Measurements from ENCODE around the gene UBA1.
"Not testable (repeated sequence)": the region's sequence is repeated elsewhere in the genome, so short reads cannot be mapped to it uniquely, and the experiment has no call there.

The UBA1 gene

DNA sequence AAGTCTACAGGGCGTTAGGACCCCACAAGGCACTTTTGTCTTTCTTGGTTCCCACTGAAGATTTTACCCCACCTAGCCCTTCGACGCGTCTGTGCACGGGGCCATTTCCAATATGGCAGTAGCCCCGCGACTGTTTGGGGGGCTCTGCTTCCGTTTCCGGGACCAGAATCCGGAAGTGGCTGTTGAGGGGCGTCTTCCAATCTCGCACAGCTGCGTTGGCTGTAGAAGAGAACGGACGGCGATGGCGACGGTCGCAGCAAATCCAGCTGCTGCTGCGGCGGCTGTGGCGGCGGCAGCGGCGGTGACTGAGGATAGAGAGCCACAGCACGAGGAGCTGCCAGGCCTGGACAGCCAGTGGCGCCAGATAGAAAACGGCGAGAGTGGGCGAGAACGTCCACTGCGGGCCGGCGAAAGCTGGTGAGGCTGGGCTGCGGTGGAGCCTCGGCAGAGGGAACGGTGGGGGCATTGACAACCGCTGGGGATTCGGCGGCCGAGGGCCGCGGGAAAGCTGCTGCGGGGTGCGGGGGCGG, 39.2 kb downstream of the UBA1 start, which contains the start of gene USP11:
TSS of gene USP11 (plus strand) at position 207 of the 530 bp plus-strand sequence. CDS start at position 242, 35 bp downstream.
- DNase-seq = peak; percentile 74

DNA sequence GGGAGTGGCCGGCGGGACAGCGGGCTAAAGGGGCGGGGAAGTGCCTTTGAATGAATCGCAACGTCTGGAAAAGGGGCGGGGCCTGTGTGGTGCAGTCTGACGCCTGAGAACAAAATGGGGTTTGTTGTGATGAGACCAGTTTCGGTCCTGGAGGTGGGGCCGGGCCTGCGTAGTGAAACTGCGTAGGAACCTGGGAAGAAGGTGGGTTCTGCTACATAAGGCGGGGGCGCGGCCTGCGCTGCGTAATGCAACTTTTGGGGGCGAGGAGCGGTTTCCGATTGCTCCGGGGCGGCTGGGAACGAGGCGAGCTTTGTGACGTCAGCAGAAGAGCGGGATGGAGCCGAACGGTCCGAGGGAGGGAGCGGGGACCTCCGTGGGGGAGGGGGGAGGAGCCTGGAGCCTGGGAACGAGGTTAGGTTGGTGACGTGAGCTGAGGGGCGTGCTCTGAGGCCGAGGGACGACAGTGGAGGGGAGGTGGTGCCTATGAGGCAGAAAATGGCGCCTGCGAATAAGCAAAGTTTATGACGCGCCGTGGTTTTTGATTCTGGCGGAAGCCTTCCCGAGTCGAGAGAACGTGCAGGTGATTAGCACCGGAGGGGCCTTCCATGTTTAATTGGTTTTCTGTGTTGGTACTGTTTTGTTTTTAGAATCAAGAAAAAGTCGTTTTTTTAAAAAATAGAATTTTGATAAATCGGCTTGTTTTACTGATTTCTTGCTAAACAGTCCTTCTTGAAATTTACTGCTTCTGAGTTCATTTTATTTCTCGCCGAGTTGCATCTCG, 39.9 kb downstream of the UBA1 start:
- peak; percentile 94 for DNase-seq

DNA sequence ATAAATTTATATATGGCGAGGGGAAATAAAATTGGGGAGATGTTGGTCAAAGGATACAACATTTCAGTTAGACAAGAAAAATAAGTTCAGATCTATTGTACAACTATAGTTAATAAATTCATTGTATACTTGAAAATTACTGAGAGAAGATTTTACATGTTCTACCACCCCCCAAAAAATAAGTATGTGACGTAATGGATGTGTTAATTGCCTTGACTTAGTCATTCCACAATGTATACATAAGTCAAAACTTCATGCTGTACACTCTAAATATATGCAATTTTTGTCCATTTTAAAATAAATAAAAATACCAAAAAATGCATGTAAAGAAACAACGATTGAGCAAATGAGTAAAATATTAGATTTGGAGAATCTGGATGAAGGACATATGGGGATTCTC, 41.0 kb downstream of the UBA1 start:
- no peak for DNase-seq

DNA sequence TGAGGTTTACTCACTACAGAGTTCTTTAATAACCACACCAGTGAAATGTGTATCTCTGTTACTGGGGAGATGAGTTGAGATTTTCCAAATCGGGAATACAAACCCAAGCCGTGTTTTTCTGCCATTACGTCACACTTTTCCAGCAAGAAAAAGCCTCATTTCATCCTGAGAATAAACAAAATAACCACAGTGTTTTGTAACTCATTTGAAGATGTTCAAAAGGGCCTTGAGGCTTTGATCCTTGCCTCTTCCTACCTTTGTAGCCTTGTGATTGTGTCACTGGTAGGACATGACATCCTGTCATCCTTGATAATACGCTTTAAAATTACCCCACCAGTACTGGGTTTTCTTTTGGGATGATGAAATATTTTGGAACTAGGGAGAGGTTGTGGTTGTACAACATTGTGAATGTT, 42.1 kb downstream of the UBA1 start:
- DNase-seq = no peak

DNA sequence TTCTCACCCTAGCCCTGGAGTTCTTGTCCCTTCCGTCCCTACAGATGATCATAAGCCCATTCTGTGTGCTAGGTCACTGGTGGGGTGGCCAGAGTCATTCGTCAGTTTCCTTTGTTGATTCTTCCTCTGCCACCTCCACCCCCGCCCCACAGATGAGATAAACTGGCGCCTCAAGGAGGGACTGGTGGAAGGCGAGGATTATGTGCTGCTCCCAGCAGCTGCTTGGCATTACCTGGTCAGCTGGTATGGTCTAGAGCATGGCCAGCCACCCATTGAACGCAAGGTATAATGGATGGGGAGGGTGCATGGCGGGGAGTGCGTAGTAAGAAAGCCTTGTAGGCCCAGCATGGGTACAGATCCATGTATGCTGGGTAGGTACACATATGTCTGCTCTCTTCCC, 45.6 kb downstream of the UBA1 start:
- DNase-seq = no peak

DNA sequence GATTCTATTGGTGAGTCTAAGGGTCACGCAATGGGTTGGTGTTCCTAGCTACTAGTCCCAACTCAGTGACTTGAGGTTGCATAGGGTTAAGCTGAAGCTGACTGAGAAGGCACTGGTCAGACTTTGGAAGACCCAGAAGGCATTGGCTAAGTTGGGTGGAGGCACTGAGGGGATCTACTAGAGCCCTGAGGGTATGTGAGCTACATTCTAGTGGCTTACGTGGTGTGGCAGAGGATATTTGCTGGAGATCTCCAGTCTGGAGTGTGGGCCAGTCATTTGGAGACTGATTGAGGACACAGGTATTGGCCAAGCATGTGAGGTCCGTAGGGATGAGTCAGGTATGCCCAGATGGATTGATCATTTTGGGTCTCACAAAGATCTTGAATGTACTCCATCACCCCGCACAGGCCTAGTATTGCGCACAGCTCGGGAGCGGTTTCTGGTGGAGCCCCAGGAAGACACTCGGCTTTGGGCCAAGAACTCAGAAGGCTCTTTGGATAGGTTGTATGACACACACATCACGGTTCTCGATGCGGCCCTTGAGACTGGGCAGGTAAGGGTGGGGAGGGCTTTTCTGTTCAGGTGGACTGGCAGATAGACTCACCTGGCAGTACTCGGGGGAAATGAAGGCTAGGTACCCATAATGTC, 46.4 kb downstream of the UBA1 start:
- no peak for DNase-seq

DNA sequence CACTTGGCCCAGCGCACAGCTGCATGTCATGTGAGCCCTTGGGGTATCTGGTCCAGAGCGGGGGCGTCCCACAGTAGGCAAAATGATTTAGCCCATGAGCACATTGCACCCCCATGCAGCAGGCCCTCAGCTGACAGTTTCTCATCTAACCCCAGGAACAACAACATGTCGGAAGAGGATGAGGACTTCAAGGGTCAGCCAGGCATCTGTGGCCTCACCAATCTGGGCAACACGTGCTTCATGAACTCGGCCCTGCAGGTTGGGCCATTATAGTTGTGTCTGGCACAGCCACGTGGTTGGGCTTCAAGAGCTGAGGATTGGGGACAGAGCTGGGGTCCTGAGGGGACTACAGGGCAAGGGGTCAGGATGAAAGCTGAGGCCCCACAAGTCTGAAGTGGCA, 47.0 kb downstream of the UBA1 start:
- no peak for DNase-seq

DNA sequence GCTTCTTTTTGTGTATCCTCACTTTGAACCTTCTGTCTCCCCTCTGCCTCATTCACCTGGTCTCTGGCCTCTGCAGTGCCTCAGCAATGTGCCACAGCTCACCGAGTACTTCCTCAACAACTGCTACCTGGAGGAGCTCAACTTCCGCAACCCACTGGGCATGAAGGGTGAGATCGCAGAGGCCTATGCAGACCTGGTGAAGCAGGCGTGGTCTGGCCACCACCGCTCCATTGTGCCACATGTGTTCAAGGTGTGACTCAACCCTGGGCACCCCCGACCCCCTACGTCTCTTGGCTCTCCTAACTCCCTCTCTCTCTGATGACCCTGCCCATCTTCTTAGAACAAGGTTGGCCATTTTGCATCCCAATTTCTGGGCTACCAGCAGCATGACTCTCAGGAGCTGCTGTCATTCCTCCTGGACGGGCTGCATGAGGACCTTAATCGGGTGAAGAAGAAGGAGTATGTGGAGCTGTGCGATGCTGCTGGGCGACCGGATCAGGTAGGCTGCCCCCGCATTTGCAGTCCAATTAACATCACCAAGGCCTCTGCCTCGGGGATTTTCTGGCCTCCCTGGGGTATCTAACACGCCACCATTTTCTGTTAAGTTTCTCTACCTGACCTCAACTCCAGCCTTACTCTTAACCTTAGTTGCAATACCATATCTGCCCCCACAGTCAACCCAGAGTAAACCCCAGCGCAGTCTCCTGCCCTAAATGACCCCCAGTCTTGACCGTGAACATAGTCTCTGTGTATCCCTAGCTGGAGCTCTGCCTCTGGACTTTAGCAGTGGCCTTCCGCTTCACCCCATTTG, 47.8 kb downstream of the UBA1 start:
- DNase-seq = no peak

DNA sequence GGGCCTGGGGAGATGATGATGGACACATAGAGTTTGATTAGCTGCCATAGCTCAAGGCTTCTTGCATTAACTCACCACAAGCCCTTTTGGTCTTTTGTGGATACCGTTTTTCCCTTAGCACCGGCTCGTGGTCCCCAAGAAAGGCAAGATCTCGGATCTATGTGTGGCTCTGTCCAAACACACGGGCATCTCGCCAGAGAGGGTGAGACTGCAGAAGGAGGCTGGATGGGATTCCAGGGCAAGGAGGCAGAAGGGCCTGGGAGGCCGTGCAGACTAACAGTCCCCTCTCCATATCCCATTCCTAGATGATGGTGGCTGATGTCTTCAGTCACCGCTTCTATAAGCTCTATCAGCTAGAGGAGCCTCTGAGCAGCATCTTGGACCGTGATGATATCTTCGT, 48.7 kb downstream of the UBA1 start:
- DNase-seq = no peak

DNA sequence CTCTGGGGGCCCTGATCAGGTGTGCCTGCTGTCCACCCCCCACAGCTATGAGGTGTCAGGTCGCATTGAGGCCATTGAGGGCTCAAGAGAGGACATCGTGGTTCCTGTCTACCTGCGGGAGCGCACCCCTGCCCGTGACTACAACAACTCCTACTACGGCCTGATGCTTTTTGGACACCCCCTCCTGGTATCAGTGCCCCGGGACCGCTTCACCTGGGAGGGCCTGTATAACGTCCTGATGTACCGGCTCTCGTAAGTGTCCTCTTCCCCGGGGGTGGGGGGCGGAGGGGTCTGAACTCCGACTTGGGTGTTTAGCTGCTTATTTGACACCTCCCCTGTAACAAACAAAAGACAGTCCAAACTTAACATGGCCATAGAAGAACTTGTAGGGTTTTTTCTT, 49.7 kb downstream of the UBA1 start:
- no peak for DNase-seq

DNA sequence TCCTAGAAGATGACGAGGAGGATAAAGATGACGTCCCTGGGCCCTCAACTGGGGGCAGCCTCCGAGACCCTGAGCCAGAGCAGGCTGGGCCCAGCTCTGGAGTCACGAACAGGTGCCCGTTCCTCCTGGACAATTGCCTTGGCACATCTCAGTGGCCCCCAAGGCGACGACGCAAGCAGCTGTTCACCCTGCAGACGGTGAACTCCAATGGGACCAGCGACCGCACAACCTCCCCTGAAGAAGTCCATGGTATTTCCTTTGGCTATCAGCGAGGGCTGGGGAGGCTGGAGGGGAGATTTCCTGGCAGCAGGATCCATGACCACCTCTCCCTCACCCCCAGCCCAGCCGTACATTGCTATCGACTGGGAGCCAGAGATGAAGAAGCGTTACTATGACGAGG, 51.0 kb downstream of the UBA1 start:
- DNase-seq = no peak

DNA sequence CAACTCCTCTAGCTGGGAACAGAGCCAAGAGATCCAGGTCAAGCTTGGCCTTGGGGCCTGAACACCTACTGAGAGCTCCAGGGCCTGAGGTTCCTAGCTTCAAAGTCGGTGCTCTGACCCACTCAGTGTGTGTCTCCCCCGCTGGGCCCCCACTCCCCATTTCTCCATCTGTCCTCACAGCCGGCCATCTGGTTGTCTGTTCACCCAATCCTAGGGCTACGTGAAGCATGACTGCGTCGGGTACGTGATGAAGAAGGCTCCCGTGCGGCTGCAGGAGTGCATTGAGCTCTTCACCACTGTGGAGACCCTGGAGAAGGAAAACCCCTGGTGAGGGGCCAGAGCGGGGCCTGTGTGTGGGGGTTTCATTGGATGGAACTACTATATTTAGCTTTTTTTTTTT, 51.5 kb downstream of the UBA1 start:
- no peak for DNase-seq

DNA sequence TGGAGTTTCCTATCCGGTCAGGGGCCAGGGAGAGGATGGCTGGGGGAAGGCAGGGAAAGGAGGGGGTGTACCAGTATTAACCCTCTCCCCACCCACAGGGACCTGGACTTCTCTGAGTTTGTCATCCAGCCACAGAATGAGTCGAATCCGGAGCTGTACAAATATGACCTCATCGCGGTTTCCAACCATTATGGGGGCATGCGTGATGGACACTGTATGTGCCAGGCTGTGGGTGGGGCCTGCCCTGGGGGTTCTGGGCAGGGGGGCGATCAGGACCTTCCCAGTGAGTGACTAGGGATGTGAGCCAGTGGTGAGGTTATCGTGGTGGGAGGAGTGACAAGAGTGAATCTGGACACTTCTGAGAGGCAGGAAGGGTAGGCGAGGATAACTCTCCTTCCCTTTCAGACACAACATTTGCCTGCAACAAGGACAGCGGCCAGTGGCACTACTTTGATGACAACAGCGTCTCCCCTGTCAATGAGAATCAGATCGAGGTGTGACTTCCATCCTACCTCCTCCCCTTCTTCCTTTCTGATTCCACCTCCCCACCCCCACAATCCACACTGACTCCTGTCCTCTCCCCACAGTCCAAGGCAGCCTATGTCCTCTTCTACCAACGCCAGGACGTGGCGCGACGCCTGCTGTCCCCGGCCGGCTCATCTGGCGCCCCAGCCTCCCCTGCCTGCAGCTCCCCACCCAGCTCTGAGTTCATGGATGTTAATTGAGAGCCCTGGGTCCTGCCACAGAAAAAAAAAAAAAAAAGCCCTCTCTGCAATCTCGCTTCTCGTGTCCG, 53.8 kb downstream of the UBA1 start:
- no peak for DNase-seq

DNA sequence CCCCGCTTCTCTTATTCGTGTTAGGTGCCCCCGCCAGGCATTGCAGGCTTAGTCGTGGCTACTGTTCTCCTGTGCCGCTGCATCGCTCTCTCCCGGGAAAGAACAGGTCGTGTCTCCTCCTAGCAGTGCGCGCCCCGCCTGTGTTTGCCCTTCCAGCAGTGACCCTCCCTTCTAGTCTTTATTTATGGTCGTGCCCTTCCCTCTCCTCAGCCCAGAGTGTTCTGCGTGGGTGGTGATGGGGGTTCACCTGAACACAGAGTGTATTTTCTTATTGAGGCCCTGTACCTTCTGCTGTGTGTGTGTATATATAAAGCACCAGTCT, 54.3 kb downstream of the UBA1 start:
- DNase-seq = no peak

DNA sequence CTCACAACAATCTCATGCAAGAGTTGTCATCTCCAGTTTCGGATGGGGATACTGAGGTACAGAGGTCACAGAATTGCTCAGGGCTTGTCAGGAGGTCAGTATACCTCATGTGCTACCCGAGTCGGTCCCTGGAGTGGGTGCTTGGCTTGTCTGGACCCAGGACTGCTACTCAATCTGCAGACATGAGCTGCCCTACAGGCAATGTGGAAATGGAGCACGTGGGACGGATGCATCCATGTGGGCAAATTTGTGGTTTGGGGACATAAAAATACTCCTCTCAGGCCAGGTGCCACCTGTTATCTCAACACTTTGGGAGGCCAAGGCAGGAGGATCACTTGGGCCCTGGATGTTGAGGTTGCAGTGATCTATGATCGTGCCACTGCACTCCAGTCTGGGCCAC, 54.9 kb downstream of the UBA1 start:
- no peak for DNase-seq

DNA sequence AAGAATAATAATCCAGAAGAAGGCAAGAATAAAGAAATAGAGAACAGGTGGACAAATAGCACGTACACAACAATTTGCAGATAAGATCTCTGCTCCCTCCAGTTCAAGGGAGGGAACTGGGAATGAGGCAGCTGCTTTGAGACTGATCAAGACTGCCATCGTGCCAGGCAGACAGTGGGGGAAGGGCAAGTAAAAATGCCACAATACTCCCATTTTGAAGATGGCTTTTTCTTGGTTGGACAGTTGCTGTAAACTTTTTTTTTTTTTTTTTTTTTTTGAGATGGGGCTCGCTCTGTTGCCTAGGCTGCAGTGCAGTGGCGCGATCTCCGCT, 56.4 kb downstream of the UBA1 start:
- no peak for DNase-seq

DNA sequence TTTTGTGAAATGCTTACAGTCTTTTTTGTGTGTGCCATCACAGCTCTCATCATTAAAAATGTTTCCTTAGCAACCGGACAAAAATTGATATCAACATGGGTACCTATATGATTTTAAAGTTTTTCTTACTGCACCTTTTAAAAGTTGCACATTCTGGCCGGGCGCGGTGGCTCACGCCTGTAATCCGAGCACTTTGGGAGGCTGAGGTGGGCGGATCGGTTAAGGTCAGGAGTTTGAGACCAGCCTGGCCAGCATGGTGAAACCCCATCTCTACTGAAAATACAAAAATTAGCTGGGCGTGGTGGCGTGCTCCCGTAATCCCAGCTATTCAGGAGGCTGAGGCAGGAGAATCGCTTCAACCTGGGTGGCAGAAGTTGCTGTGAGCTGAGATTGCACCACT, 64.0 kb downstream of the UBA1 start:
- not testable (repeated sequence) for DNase-seq
